Mesothelial cell of epicardium (in vitro differentiated cells): ENCODE measurements around the gene F2. TPM values are rescaled to one million over a fixed set of nuclear protein-coding genes. Genes with fewer than 3 reads are reported as not detected.

Experiments
- DNase-seq, 2 experiments: peaks; one replicate each; pipeline ENCODE4 v3.0.0; 2021; ENCODE audit warnings: low spot score in 2 of 2; ENCODE audit not compliant: unreplicated experiment in 2 of 2
- H3K27ac Mint-ChIP-seq: 2 replicates; pipeline ENCODE4 v1.8.0; 2021; ENCODE audit warnings: mixed read lengths
- H3K27me3 Mint-ChIP-seq: 2 replicates; pipeline ENCODE4 v1.8.0; 2021; ENCODE audit warnings: low read depth, mixed read lengths
- H3K36me3 Mint-ChIP-seq: 2 replicates; pipeline ENCODE4 v1.8.0; 2021; ENCODE audit warnings: mixed read lengths
- H3K4me1 Mint-ChIP-seq: 2 replicates; pipeline ENCODE4 v1.8.0; 2021; ENCODE audit warnings: mixed read lengths
- H3K4me3 Mint-ChIP-seq: 2 replicates; pipeline ENCODE4 v1.8.0; 2021; ENCODE audit warnings: mild to moderate bottlenecking, moderate library complexity, mixed read lengths
- H3K9me3 Mint-ChIP-seq: 2 replicates; pipeline ENCODE4 v1.8.0; 2021; ENCODE audit warnings: mixed read lengths
- total RNA-seq: library from RNA; stranded (reverse); gene quantifications from 3 replicates; pipeline ENCODE4 v1.2.1, GENCODE V29; 2021
- TF ChIP-seq, protein P1 (sequence below): fragments of 200-600 bp; sonication (generic); IDR thresholded peaks from one replicate; pipeline ENCODE4 v1.5.0; 2021; ENCODE audit warnings: antibody characterized with exemption; ENCODE audit not compliant: unreplicated experiment

F2 gene
- total RNA-seq, 1 donor from 2014 or later: not detected

DNA sequence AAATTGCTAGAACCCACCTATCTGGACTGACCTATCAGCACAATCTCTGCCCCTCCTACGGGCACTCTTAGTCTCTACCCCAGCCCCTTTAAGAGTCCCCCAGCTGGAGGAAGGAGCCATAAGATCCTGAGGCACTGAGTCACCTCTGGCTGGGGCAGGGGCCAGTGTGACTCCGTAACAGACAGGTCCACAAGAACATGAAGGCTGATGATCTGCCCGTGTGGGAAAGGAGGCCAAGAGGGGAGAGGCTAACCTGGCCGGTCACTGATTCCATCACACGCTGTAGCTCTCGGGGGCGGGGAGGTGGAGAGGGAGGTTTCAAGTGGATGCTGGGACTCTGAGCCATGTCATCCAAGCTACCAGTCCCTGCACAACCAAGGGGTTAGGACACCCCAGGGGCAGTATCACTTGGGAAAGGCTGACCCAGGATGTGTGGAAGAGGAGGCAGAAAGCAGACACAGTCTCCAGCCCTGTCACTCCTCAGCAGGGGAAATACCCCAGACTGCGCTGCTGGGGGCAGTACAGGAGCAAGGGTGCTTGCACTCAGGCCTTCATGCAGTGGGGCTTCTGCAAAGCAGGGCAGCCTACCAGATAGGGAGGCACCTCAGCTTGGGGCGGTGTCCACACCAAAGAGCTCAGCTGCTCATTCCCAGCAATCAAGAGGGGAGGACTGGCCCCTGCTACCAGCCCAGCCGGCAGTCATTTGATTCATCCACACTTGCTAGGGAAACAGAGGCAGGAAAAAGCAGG lies 40.8 kb upstream of the F2 start:
- Mint-ChIP-seq H3K4me1 (peaks cover 17% of the 10 kb centered on the region), H3K9me3 (no peaks in the 10 kb centered on the region), H3K27ac (no peak overlapping the region), H3K27me3 (no peaks in the 10 kb centered on the region), H3K36me3 (peaks cover 7% of the 10 kb centered on the region), H3K4me3 (no peak overlapping the region)
- no peak for DNase-seq
- TF ChIP-seq, protein P1, sequence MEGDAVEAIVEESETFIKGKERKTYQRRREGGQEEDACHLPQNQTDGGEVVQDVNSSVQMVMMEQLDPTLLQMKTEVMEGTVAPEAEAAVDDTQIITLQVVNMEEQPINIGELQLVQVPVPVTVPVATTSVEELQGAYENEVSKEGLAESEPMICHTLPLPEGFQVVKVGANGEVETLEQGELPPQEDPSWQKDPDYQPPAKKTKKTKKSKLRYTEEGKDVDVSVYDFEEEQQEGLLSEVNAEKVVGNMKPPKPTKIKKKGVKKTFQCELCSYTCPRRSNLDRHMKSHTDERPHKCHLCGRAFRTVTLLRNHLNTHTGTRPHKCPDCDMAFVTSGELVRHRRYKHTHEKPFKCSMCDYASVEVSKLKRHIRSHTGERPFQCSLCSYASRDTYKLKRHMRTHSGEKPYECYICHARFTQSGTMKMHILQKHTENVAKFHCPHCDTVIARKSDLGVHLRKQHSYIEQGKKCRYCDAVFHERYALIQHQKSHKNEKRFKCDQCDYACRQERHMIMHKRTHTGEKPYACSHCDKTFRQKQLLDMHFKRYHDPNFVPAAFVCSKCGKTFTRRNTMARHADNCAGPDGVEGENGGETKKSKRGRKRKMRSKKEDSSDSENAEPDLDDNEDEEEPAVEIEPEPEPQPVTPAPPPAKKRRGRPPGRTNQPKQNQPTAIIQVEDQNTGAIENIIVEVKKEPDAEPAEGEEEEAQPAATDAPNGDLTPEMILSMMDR: no peak

DNA sequence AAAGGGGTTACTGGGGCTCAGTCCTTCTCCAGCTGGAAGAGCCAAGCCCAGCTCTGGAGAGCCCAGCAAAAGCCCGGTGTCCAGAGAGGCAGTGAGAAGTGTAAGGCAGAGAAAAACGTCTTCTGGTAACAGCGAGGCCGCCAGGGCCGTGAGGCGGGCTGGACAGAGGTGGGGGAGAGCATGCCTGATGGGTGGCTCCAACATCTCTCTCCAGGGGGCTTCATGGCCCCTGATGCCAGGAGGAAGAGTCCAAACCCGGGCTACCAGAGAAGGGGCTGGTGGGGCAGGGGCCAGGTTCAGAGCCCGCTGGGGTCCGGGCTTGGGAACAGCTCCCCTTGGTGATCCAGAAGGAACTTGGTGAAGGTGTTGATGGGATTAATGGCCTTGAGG lies 40.3 kb upstream of the F2 start:
- DNase-seq: no peak
- H3K4me1 Mint-ChIP-seq: peaks cover 17% of the 10 kb centered on the region
- H3K27me3 Mint-ChIP-seq: no peaks in the 10 kb centered on the region
- TF ChIP-seq, protein P1: no peak
- no peak overlapping the region for H3K4me3 Mint-ChIP-seq
- no peaks in the 10 kb centered on the region for H3K9me3 Mint-ChIP-seq
- H3K36me3 Mint-ChIP-seq: peaks cover 7% of the 10 kb centered on the region
- H3K27ac Mint-ChIP-seq: no peak overlapping the region

DNA sequence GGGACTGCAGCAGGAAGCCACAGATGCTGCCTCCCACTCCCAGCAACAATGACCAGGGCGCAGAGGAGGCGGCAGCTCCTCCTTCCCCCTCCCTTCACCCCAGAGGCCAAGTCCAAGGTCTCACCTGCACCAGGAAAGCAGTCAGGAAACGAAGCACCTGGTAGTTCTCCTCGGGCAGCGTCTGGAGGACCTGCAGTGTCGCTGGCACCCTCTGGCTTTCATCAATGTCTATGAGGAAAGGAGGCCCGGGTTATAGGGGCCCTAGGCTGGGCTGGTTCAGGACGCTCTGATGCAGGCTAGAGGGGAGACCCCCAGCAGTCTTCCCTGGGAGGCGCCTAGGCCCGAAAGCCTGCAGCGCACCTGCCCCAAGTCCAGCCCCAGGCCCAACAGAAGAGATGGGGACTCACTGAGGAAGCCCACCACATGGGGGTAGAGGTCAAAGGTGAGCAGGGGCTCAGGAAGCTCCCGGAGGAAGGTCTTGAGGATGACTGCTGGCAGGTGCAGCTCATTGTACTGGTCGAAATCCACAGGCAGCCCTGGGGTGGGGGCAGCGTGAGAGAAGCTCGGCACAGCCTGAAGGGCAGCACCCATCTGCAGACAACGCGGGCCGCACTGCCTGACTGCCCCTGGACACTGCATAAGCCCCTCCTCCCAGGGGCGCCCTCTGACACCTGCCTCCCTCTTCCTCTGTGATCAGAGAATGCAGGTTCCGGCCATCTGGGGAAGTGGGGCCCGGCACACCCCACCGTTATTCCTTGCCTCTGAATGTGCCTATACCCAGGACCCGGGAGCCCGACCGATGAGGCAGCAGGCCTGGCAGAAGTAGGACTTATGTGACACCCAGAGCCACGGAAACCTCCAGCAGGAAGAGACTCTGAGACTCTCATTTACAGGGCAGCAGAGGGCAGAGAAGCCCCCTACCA lies 39.5 kb upstream of the F2 start:
- TF ChIP-seq, protein P1: no peak
- H3K9me3 Mint-ChIP-seq: no peaks in the 10 kb centered on the region
- no peak overlapping the region for H3K4me3 Mint-ChIP-seq
- H3K36me3 Mint-ChIP-seq: peaks cover 7% of the 10 kb centered on the region
- DNase-seq: no peak
- H3K4me1 Mint-ChIP-seq: peaks cover 14% of the 10 kb centered on the region
- H3K27ac Mint-ChIP-seq: no peak overlapping the region
- no peaks in the 10 kb centered on the region for H3K27me3 Mint-ChIP-seq

DNA sequence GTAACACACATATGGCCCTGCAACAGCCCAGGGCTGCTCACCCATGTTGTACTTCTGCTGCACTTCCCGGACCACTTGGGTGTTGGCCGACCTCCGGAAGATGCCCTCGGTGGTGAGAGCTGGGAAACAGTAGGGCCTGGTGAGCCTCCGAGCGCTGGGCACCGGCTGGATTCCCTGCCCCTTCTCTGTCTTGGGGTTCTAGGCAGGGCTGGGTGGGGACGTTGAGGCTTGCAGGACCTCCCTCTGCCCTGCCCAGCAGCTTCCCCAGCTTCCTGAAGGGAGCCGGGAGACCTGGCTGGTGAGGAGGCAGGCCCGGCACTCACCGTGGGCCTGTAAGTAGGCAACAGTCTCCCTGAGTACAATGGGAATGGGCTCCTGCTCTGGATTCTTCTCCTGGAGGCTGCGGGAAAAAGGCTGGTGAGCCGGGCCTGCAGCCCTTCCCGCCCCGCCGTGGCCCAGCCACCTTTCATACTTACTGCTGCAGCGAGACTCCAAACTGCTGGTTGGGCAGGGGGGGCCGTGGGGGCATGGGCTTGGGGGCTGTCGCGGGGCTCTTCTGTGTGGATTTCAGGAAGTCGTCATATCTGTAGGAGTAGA lies 38.8 kb upstream of the F2 start:
- Mint-ChIP-seq H3K4me3 (no peak overlapping the region), H3K27ac (no peak overlapping the region), H3K27me3 (no peaks in the 10 kb centered on the region), H3K4me1 (peaks cover 7% of the 10 kb centered on the region), H3K36me3 (peaks cover 7% of the 10 kb centered on the region), H3K9me3 (no peaks in the 10 kb centered on the region)
- no peak for DNase-seq
- TF ChIP-seq, protein P1: no peak

DNA sequence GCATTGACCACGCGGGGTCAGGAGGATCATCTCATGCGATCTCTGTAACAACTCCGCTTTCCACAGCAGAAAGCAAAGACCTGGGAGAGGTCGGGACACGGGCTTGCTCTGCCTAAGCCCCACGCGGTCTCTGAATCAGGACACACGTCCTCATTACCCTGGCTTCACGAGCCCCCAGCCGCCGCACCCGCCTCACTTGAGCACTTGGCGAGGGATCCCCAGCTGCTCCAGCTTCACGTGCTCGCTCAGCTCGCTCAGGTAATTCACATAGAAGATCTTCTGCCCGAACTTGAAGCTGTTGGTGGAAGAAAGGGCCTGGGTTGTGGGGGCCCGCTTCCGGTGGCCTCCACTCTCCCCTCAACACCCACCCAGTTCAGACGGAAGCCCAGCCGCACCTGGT lies 38.2 kb upstream of the F2 start:
- Mint-ChIP-seq H3K36me3 (peaks cover 7% of the 10 kb centered on the region), H3K9me3 (no peaks in the 10 kb centered on the region), H3K27me3 (no peaks in the 10 kb centered on the region), H3K4me3 (no peak overlapping the region), H3K4me1 (peaks cover 1% of the 10 kb centered on the region), H3K27ac (no peak overlapping the region)
- TF ChIP-seq, protein P1: no peak
- no peak for DNase-seq
